SK-N-SH (cell line): ENCODE data around the gene NCSTN. TPM values are rescaled to one million over a fixed set of nuclear protein-coding genes. Genes with fewer than 3 reads are reported as not detected.

Experiments
- CTCF ChIA-PET: fragments of 300-600, 350-600 bp; formaldehyde crosslinking; extraction: SDS; loops from one replicate; lab custom pipeline; 2021; lab: Yijun Ruan, JAX
- POLR2A ChIA-PET: fragments of 350-600 bp; sonication (Branson Sonifier 250); formaldehyde crosslinking; extraction: SDS; loops from one replicate; lab custom pipeline; 2020; ENCODE audit warnings: antibody characterized with exemption, inconsistent platforms; lab: Yijun Ruan, JAX
- DNase-seq: peaks from one replicate; pipeline ENCODE4 v3.0.0; 2012
- H2AFZ ChIP-seq: fragments of 200-600 bp; sonication (generic); 2 replicates; pipeline ENCODE4 v1.8.1; 2016; ENCODE audit warnings: antibody characterized with exemption, mild to moderate bottlenecking, low read depth
- H3F3A ChIP-seq: fragments of 200-600 bp; sonication (generic); replicated peaks from 2 replicates; pipeline ENCODE3; 2016; ENCODE audit warnings: antibody characterized with exemption, mild to moderate bottlenecking; ENCODE audit not compliant: insufficient read depth
- H3K27ac ChIP-seq, 2 experiments: fragments of 200-500 bp in 1 of 2; fragments of 200-600 bp in 1 of 2; sonication (Bioruptor generic) in 1 of 2; sonication (generic), shearing (Covaris generic) in 1 of 2; 2 replicates each; pipeline versions ENCODE4 v1.5.1 to v1.6.1; 2014 to 2016; ENCODE audit warnings: low read depth in 2 of 2, inconsistent platforms in 1 of 2, low read length in 1 of 2, mild to moderate bottlenecking in 1 of 2, mixed read lengths in 1 of 2
- H3K27me3 ChIP-seq: fragments of 200-600 bp; sonication (generic), shearing (Covaris generic); 2 replicates; pipeline ENCODE4 v1.6.1; 2016; ENCODE audit warnings: mixed run types; ENCODE audit not compliant: insufficient read depth
- H3K36me3 ChIP-seq, 2 experiments: fragments of 200-500 bp in 1 of 2; fragments of 200-600 bp in 1 of 2; sonication (Bioruptor generic) in 1 of 2; sonication (generic) in 1 of 2; replicated peaks in 1 of 2; 2 replicates each; pipeline versions ENCODE3 to v1.5.1; 2014 to 2016; ENCODE audit warnings: low read length in 1 of 2, mild to moderate bottlenecking in 1 of 2; ENCODE audit not compliant: insufficient read depth in 2 of 2, control insufficient read depth in 1 of 2
- H3K4me1 ChIP-seq, 2 experiments: fragments of 200-500 bp in 1 of 2; fragments of 200-600 bp in 1 of 2; sonication (Bioruptor generic) in 1 of 2; sonication (generic), shearing (Covaris generic) in 1 of 2; 2 replicates each; pipeline versions ENCODE4 v1.5.1 to v1.6.1; 2014 to 2016; ENCODE audit warnings: low read depth in 1 of 2, low read length in 1 of 2, mixed run types in 1 of 2; ENCODE audit not compliant: insufficient read depth in 2 of 2, control insufficient read depth in 1 of 2
- H3K4me2 ChIP-seq: fragments of 200-600 bp; sonication (generic), shearing (Covaris generic); 2 replicates; pipeline ENCODE4 v1.6.1; 2017; ENCODE audit warnings: mixed run types
- H3K4me3 ChIP-seq, 2 experiments: fragments of 200-500 bp in 1 of 2; fragments of 200-600 bp in 1 of 2; sonication (Bioruptor generic) in 1 of 2; sonication (generic), shearing (Covaris generic) in 1 of 2; 2 replicates each; pipeline versions ENCODE4 v1.5.1 to v1.8.1; 2014 to 2016; ENCODE audit warnings: low read depth in 2 of 2, inconsistent platforms in 1 of 2, low read length in 1 of 2, mild to moderate bottlenecking in 1 of 2, mixed read lengths in 1 of 2, moderate library complexity in 1 of 2
- H3K79me2 ChIP-seq: fragments of 200-600 bp; sonication (generic); 2 replicates; pipeline ENCODE4 v1.8.1; 2017; ENCODE audit warnings: mild to moderate bottlenecking; ENCODE audit not compliant: insufficient read depth
- H3K9ac ChIP-seq: fragments of 200-600 bp; sonication (generic); 2 replicates; pipeline ENCODE4 v1.6.1; 2017; ENCODE audit warnings: mixed run types
- H3K9me2 ChIP-seq: fragments of 200-600 bp; sonication (generic); 2 replicates; pipeline ENCODE4 v1.6.1; 2017; ENCODE audit warnings: mixed run types
- H3K9me3 ChIP-seq: fragments of 200-600 bp; sonication (generic); 2 replicates; pipeline ENCODE4 v1.6.1; 2017; ENCODE audit warnings: mixed run types, mild to moderate bottlenecking, moderate library complexity
- H4K20me1 ChIP-seq: fragments of 200-600 bp; sonication (generic); 2 replicates; pipeline ENCODE4 v1.6.1; 2017; ENCODE audit warnings: mild to moderate bottlenecking, mixed run types; ENCODE audit not compliant: insufficient read depth
- CHD2 ChIP-seq: fragments of 150-350 bp; IDR thresholded peaks from 2 replicates; pipeline ENCODE4 v1.6.1; 2018; ENCODE audit warnings: low read length; ENCODE audit not compliant: partially characterized antibody
- ELF1 ChIP-seq: IDR thresholded peaks from 2 replicates; pipeline ENCODE4 v1.4.0; 2012
- EP300 ChIP-seq, 2 experiments: IDR thresholded peaks; 2 replicates each; pipeline versions ENCODE4 v1.4.0 to v1.6.1; 2012; ENCODE audit warnings: borderline replicate concordance in 1 of 2, low read depth in 1 of 2, low read length in 1 of 2
- FOXJ3 ChIP-seq: sonication (generic); formaldehyde crosslinking; IDR thresholded peaks from 2 replicates; pipeline ENCODE4 v1.5.1; 2020; ENCODE audit warnings: mild to moderate bottlenecking, missing genetic modification reagents
- GABPA ChIP-seq: IDR thresholded peaks from 2 replicates; pipeline ENCODE4 v1.4.0; 2012; ENCODE audit warnings: low read depth, mild to moderate bottlenecking
- JUND ChIP-seq: IDR thresholded peaks from 2 replicates; pipeline ENCODE4 v1.4.0; 2012
- MEF2A ChIP-seq: IDR thresholded peaks from 2 replicates; pipeline ENCODE4 v1.4.0; 2012; ENCODE audit warnings: low read depth, borderline replicate concordance
- MXI1 ChIP-seq: IDR thresholded peaks from 2 replicates; pipeline ENCODE4 v1.6.1; 2012; ENCODE audit warnings: mild to moderate bottlenecking, low read depth, low read length, improper control_type of control experiment
- NRF1 ChIP-seq: IDR thresholded peaks from 2 replicates; pipeline ENCODE4 v1.6.1; 2012; ENCODE audit warnings: low read depth, mild to moderate bottlenecking, low read length
- POLR2AphosphoS5 ChIP-seq: IDR thresholded peaks from 2 replicates; pipeline ENCODE4 v1.6.1; 2012; ENCODE audit warnings: low read depth, low read length
- RAD21 ChIP-seq: IDR thresholded peaks from 2 replicates; pipeline ENCODE4 v1.6.1; 2012; ENCODE audit warnings: mild to moderate bottlenecking, low read length
- TCF12 ChIP-seq: IDR thresholded peaks from 2 replicates; pipeline ENCODE4 v1.4.0; 2012
- USF2 ChIP-seq: fragments of 150-350 bp; IDR thresholded peaks from 2 replicates; pipeline ENCODE4 v1.6.1; 2017; ENCODE audit warnings: antibody characterized with exemption, low read length, low read depth, borderline replicate concordance
- YY1 ChIP-seq: IDR thresholded peaks from 2 replicates; pipeline ENCODE4 v1.4.0; 2012; ENCODE audit warnings: low read depth, mild to moderate bottlenecking
- WGBS: methylation state at CpG from one replicate; pipeline ENCODE4 v1.1.6; 2017; ENCODE audit warnings: low lambda C conversion rate; 5-methylcytosine and 5-hydroxymethylcytosine counted together
- polyA plus RNA-seq, 3 experiments: library from polyadenylated mRNA; depleted of rRNA; stranded (reverse); fragments of >200 nt; gene quantifications; 2 replicates each; pipeline ENCODE4 v1.2.3, GENCODE V29; 2012

Gene NCSTN
- polyA plus RNA-seq, 1 of the 3 experiments (the other 2 are of a cell fraction): 165 TPM

GRCh38 chr1:160344241-160344640 lies 1.1 kb downstream of the NCSTN start (continued):
- TF ChIP-seq USF2: no peak
- no peak for TF ChIP-seq RAD21
- no peak for TF ChIP-seq NRF1
- no peak for TF ChIP-seq TCF12

GRCh38 chr1:160344936-160345335 lies 1.8 kb downstream of the NCSTN start:
- CTCF ChIA-PET: interaction anchor here (0.8 to 4.5 kb wide), 5 partner anchors 9 to 54 kb away, joined by 3 to 20 read pairs (median 3); no protein-coding TSS in a partner anchor
- 96% methylated on average over 6 of the region's 6 CpGs for WGBS
- Histone ChIP-seq H2AFZ (no peak overlapping the region), H3K4me2 (no peak overlapping the region), H4K20me1 (peaks cover 20% of the 10 kb centered on the region), H3K4me3 (no peak overlapping the region), H3K9me3 (no peaks in the 10 kb centered on the region), H3K36me3 (peaks cover 26 to 45% of the 10 kb centered on the region in 2 experiments), H3F3A (no peaks in the 10 kb centered on the region), H3K9ac (no peak overlapping the region), H3K4me1 (peaks cover 0 to 15% of the 10 kb centered on the region in 2 experiments; a peak in 1 of 4 replicates), H3K79me2 (peaks cover 64% of the 10 kb centered on the region), H3K27ac (no peak overlapping the region), H3K9me2 (no peaks in the 10 kb centered on the region), H3K27me3 (no peaks in the 10 kb centered on the region)
- POLR2A ChIA-PET: interaction anchor here (0.7 kb wide), 1 partner anchor 16 kb away, joined by 3 read pairs; no protein-coding TSS in a partner anchor
- no peak for TF ChIP-seq POLR2AphosphoS5
- TF ChIP-seq YY1: no peak
- TF ChIP-seq MEF2A: no peak
- TF ChIP-seq ELF1: no peak
- no peak for TF ChIP-seq EP300 (IDR thresholded peaks at IDR 0.05; ENCODE audit: borderline replicate concordance in 1 of 2, low read depth in 1 of 2, low read length in 1 of 2)
- TF ChIP-seq GABPA: no peak
- TF ChIP-seq CHD2: no peak
- TF ChIP-seq MXI1: no peak
- no peak for TF ChIP-seq JUND
- DNase-seq: no peak

GRCh38 chr1:160346463-160346862 lies 3.3 kb downstream of the NCSTN start:
- CTCF ChIA-PET: interaction anchor here (0.9 to 4.5 kb wide), 4 partner anchors 8 to 70 kb away, joined by 3 to 20 read pairs (median 4); no protein-coding TSS in a partner anchor
- H3K4me1 ChIP-seq: peaks cover 0 to 12% of the 10 kb centered on the region in 2 experiments; a peak in 1 of 4 replicates
- WGBS: 96% methylated on average over 10 of the region's 10 CpGs
- POLR2A ChIA-PET: no interaction called here
- H3K4me3 ChIP-seq: no peak overlapping the region
- H3K36me3 ChIP-seq: peaks cover 37 to 45% of the 10 kb centered on the region in 2 experiments
- no peak overlapping the region for H3K9ac ChIP-seq
- H4K20me1 ChIP-seq: peaks cover 5% of the 10 kb centered on the region
- H3K27me3 ChIP-seq: no peaks in the 10 kb centered on the region
- no peak overlapping the region for H2AFZ ChIP-seq
- H3K9me3 ChIP-seq: no peaks in the 10 kb centered on the region
- H3K27ac ChIP-seq: no peak overlapping the region
- no peak overlapping the region for H3K4me2 ChIP-seq
- H3K9me2 ChIP-seq: no peaks in the 10 kb centered on the region
- no peaks in the 10 kb centered on the region for H3F3A ChIP-seq
- TF ChIP-seq FOXJ3 (CRISPR knock-in tag): no peak
- DNase-seq: no peak
- peaks cover 49% of the 10 kb centered on the region for H3K79me2 ChIP-seq
